GM12878 (cell line): ENCODE measurements around the gene ADA. TPM values are rescaled to one million over a fixed set of nuclear protein-coding genes. Genes with fewer than 3 reads are reported as not detected.

Source experiments
- ATAC-seq: fragments of 200-7000 bp; cut with Tn5 transposase; 3 replicates; pipeline ENCODE4 v1.9.1; 2020; ENCODE audit warnings: mild to moderate bottlenecking, moderate library complexity
- BruUV-seq: library from RNA; stranded (reverse); fragments of 400-500 nt; replicated peaks from 2 replicates; lab custom pipeline; 2021; lab: Mats Ljungman, UMichigan
- CTCF ChIA-PET: fragments of 300-600 bp; sonication (Branson Sonifier 250); formaldehyde crosslinking; extraction: SDS; loops from one replicate; lab custom pipeline; 2021; ENCODE audit warnings: inconsistent platforms; lab: Yijun Ruan, JAX
- POLR2A ChIA-PET: fragments of 350-600 bp; formaldehyde crosslinking; extraction: SDS; loops from one replicate; lab custom pipeline; 2021; ENCODE audit warnings: inconsistent platforms; lab: Charles Lee
- RAD21 ChIA-PET: fragments of 300-600 bp; sonication (Branson Sonifier 250); formaldehyde crosslinking; loops from one replicate; lab custom pipeline; 2023; ENCODE audit warnings: antibody characterized with exemption; ENCODE audit not compliant: unreplicated experiment; lab: Charles Lee
- SMC1A ChIA-PET: fragments of 300-600 bp; sonication (Branson Sonifier 250); formaldehyde crosslinking; loops from one replicate; lab custom pipeline; 2023; ENCODE audit not compliant: unreplicated experiment, uncharacterized antibody; lab: Charles Lee
- DNase-seq: peaks from one replicate; pipeline ENCODE4 v3.0.0-alpha.2; 2011; ENCODE audit warnings: low read depth, low spot score
- FAIRE-seq: peaks from 3 replicates; lab custom pipeline; 2011; peaks lifted over from hg19 to GRCh38; lab: Jason Lieb, UNC
- H2AFZ ChIP-seq: 2 replicates; pipeline ENCODE4 v1.6.0; 2011; ENCODE audit warnings: low read depth, low read length, control low read depth; ENCODE audit not compliant: control insufficient read depth
- H3K27ac ChIP-seq: 2 replicates; pipeline ENCODE4 v1.5.1; 2011; ENCODE audit warnings: control low read depth; ENCODE audit not compliant: control insufficient read depth, insufficient read depth
- H3K27me3 ChIP-seq, 2 experiments: replicated peaks in 1 of 2; 2 replicates each; pipeline versions ENCODE4 v1.6.0 to v1.6.1; 2011; ENCODE audit warnings: low read length in 1 of 2; ENCODE audit not compliant: control insufficient read depth in 2 of 2, insufficient read depth in 2 of 2
- H3K36me3 ChIP-seq, 2 experiments: 2 replicates each; pipeline ENCODE4 v1.5.1; 2011; ENCODE audit warnings: low read length in 1 of 2; ENCODE audit not compliant: control insufficient read depth in 2 of 2, insufficient read depth in 2 of 2
- H3K4me1 ChIP-seq: 2 replicates; pipeline ENCODE4 v1.6.1; 2011; ENCODE audit warnings: mild to moderate bottlenecking, low read length, moderate library complexity, mixed read lengths; ENCODE audit not compliant: control insufficient read depth, insufficient read depth
- H3K4me2 ChIP-seq: 2 replicates; pipeline ENCODE4 v1.6.0; 2011; ENCODE audit warnings: control low read depth; ENCODE audit not compliant: control insufficient read depth, insufficient read depth
- H3K4me3 ChIP-seq: fragments of 200-600 bp; sonication (generic); 2 replicates; pipeline ENCODE4 v1.5.1; 2016
- H3K79me2 ChIP-seq: 2 replicates; pipeline ENCODE4 v1.6.0; 2011; ENCODE audit warnings: low read length; ENCODE audit not compliant: control insufficient read depth, insufficient read depth
- H3K9ac ChIP-seq: 2 replicates; pipeline ENCODE4 v1.8.0; 2011; ENCODE audit warnings: low read length, control low read depth, mixed read lengths; ENCODE audit not compliant: control insufficient read depth, insufficient read depth
- H3K9me3 ChIP-seq: replicated peaks from 3 replicates; pipeline ENCODE4 v1.5.1; 2011; ENCODE audit warnings: mild to moderate bottlenecking, low read length; ENCODE audit not compliant: control insufficient read depth, insufficient read depth
- H4K20me1 ChIP-seq: 2 replicates; pipeline ENCODE4 v1.6.0; 2011; ENCODE audit not compliant: control insufficient read depth, insufficient read depth
- BCL3 ChIP-seq: IDR thresholded peaks from 2 replicates; pipeline ENCODE4 v1.6.1; 2011; ENCODE audit warnings: borderline replicate concordance, low read depth, mild to moderate bottlenecking, moderate library complexity, low read length; ENCODE audit not compliant: insufficient read depth, poor library complexity, severe bottlenecking
- CUX1 ChIP-seq: IDR thresholded peaks from 2 replicates; pipeline ENCODE4 v1.6.1; 2012; ENCODE audit warnings: improper control_type of control experiment, low read depth, low read length; ENCODE audit not compliant: insufficient replicate concordance
- E2F8 ChIP-seq: fragments of 450-650 bp; IDR thresholded peaks from 2 replicates; pipeline ENCODE4 v1.6.1; 2018; ENCODE audit warnings: mild to moderate bottlenecking, low read depth, moderate library complexity; ENCODE audit not compliant: partially characterized antibody
- ELK1 ChIP-seq: IDR thresholded peaks from 2 replicates; pipeline ENCODE4 v1.6.1; 2012; ENCODE audit warnings: low read depth, low read length, improper control_type of control experiment
- GATAD2B ChIP-seq: fragments of 450-650 bp; conservative IDR thresholded peaks from 2 replicates; pipeline ENCODE4 v1.6.1; 2017; ENCODE audit warnings: low read depth, mild to moderate bottlenecking, moderate library complexity
- PML ChIP-seq: IDR thresholded peaks from 2 replicates; pipeline ENCODE4 v1.6.1; 2012; ENCODE audit warnings: low read length, inconsistent platforms
- POLR2AphosphoS5 ChIP-seq: IDR thresholded peaks from 2 replicates; pipeline ENCODE4 v1.6.1; 2011; ENCODE audit warnings: mild to moderate bottlenecking, low read length, inconsistent platforms
- RELA ChIP-seq: fragments of 450-650 bp; IDR thresholded peaks from 2 replicates; pipeline ENCODE4 v1.8.0; 2014; ENCODE audit warnings: borderline replicate concordance; ENCODE audit not compliant: partially characterized antibody
- RFX5 ChIP-seq: IDR thresholded peaks from 2 replicates; pipeline ENCODE4 v1.6.1; 2011; ENCODE audit warnings: low read depth, low read length, improper control_type of control experiment
- STAT1 ChIP-seq: fragments of 450-650 bp; conservative IDR thresholded peaks from 2 replicates; pipeline ENCODE4 v1.6.1; 2014; ENCODE audit warnings: antibody characterized with exemption, mild to moderate bottlenecking
- TCF7 ChIP-seq: IDR thresholded peaks from 2 replicates; pipeline ENCODE4 v1.6.1; 2014; ENCODE audit warnings: antibody characterized with exemption, borderline replicate concordance
- WGBS: methylation state at CpG from one replicate; pipeline ENCODE4 v1.1.6; 2016; ENCODE audit warnings: low lambda C conversion rate; ENCODE audit not compliant: insufficient replicate concordance, insufficient coverage; ENCODE audit errors: missing lambda C conversion rate; 5-methylcytosine and 5-hydroxymethylcytosine counted together
- in situ Hi-C: fragments of 300-500 bp; cut with MboI; formaldehyde crosslinking; loops from 9 replicates; pipeline ENCODE4 v1.14.3; 2018; ENCODE audit warnings: mixed read lengths
- intact Hi-C: fragments of 100-400 bp; cut with micrococcal nuclease; formaldehyde crosslinking; loops from one replicate; pipeline ENCODE4 v1.14.2; 2022; ENCODE audit not compliant: unreplicated experiment
- polyA plus RNA-seq, 11 experiments: library from polyadenylated mRNA; depleted of rRNA in 4 of 11; unstranded in 6 of 11; stranded (reverse) in 5 of 11; fragments of >200 nt; fragmentation: Nextera tagmentation in 4 of 11; fragmentation: Illumina TruSeq in 1 of 11; extraction: Ambion mirVana in 4 of 11; extraction: Trizol in 1 of 11; gene quantifications; 1 replicate in 1 of 11; 2 replicates in 10 of 11; pipeline versions ENCODE4 v1.2.1 to v1.2.3, GENCODE V29; 2011 to 2016; ENCODE audit warnings: inconsistent platforms in 2 of 11, missing spikeins in 2 of 11, low read depth in 1 of 11
- total RNA-seq, 4 experiments: library from RNA; depleted of rRNA in 3 of 4; stranded (reverse); fragments of >200 nt in 3 of 4; fragmentation: Illumina TruSeq in 1 of 4; extraction: Trizol in 1 of 4; gene quantifications; 2 replicates each; pipeline versions ENCODE4 v1.2.1 to v1.2.3, GENCODE V29; 2013 to 2021

Gene ADA
- total and polyA plus RNA-seq, 10 of the 15 experiments (the other 5 are each of a cell fraction or from before 2014, with no cell fraction given), result 40.9 to 217 (median 90.8) TPM

- H3K4me3 ChIP-seq, result peak within 1 kb of the TSS; percentile 29
- ChIA-PET SMC1A (interaction anchor here (0.8 to 5.9 kb wide), 18 partner anchors 9 to 101 kb away, joined by 3 to 38 read pairs (median 6); partner anchors contain the start of gene SERINC3), CTCF (interaction anchor here (0.9 to 2.3 kb wide), 13 partner anchors 9 to 198 kb away, joined by 3 to 16 read pairs (median 4); no protein-coding TSS in a partner anchor), RAD21 (interaction anchor here (1.6 to 2.6 kb wide), 9 partner anchors 9 to 101 kb away, joined by 5 to 26 read pairs (median 9); partner anchors contain the start of gene ADA), POLR2A (interaction anchor here (0.7 to 5.6 kb wide), 9 partner anchors 12 to 96 kb away, joined by 3 to 39 read pairs (median 6); partner anchors contain the start of gene SERINC3)
- no peaks in the 10 kb centered on the region for H3K36me3 ChIP-seq
- H3K9ac ChIP-seq, result peak within 1 kb of the TSS; percentile 58
- no peaks in the 10 kb centered on the region for H4K20me1 ChIP-seq
- FAIRE-seq, result no peak
- peak within 1 kb of the TSS; percentile 63 for H2AFZ ChIP-seq
- no peaks in the 10 kb centered on the region for H3K9me3 ChIP-seq
- intact Hi-C loops, result loop anchor here (2.0 kb wide), 1 partner anchor 64 kb away; no protein-coding TSS in a partner anchor
- ATAC-seq, result peak; percentile 8
- WGBS, result 8% methylated on average over 6 of the region's 6 CpGs
- peak within 1 kb of the TSS; percentile 77 for H3K27ac ChIP-seq
- in situ Hi-C loops, result no loop called here
- peaks cover 80% of the 10 kb centered on the region for H3K4me1 ChIP-seq
- peak within 1 kb of the TSS; percentile 66 for H3K4me2 ChIP-seq
- H3K79me2 ChIP-seq, result no peaks in the 10 kb centered on the region
- BruUV-seq, result TSS peak; percentile 64
- no peaks in the 10 kb centered on the region for H3K27me3 ChIP-seq
- DNase-seq, result no peak
- TF ChIP-seq BCL3, result no peak
- no peak for TF ChIP-seq POLR2AphosphoS5
- no peak for TF ChIP-seq TCF7
- no peak for TF ChIP-seq ELK1
- no peak for TF ChIP-seq E2F8
- TF ChIP-seq PML, result no peak
- peak; percentile 2 for TF ChIP-seq CUX1
- no peak for TF ChIP-seq STAT1
- no peak for TF ChIP-seq GATAD2B
- no peak for TF ChIP-seq RFX5
- no peak for TF ChIP-seq RELA
These were observed 69.0 kb downstream of the ADA start, which contains the start of gene PKIG for GRCh38 chr20:44582311-44583025. TSS of gene PKIG (plus strand) at chr20:44582579. CDS start at chr20:44614557, 31,978 bp downstream.
